HEK293 (cell line): ENCODE data around the gene HDGF.

Source experiments
- CTCF ChIA-PET: fragments of 350-600 bp; formaldehyde crosslinking; extraction: SDS; loops from one replicate; lab custom pipeline; 2021; ENCODE audit warnings: antibody characterized with exemption; lab: Yijun Ruan, JAX
- POLR2A ChIA-PET: fragments of 300-600 bp; formaldehyde crosslinking; extraction: SDS; loops from one replicate; lab custom pipeline; 2020; ENCODE audit warnings: antibody characterized with exemption, inconsistent platforms; lab: Yijun Ruan, JAX
- H3K27ac ChIP-seq: fragments of 200-500 bp; sonication (Bioruptor generic); 2 replicates; pipeline ENCODE4 v1.5.1; 2014; ENCODE audit warnings: low read depth, low read length, control low read depth, inconsistent platforms; ENCODE audit errors: extremely low read depth
- H3K36me3 ChIP-seq, 2 experiments: fragments of 200-500 bp in 1 of 2; sonication (Bioruptor generic) in 1 of 2; 1 replicate in 1 of 2; 2 replicates in 1 of 2; pipeline ENCODE4 v1.5.1; 2014 to 2017; ENCODE audit warnings: inconsistent platforms in 2 of 2, low read length in 2 of 2; ENCODE audit not compliant: control insufficient read depth in 2 of 2, insufficient read depth in 1 of 2
- H3K4me1 ChIP-seq: fragments of 200-500 bp; sonication (Bioruptor generic); 2 replicates; pipeline ENCODE4 v1.5.1; 2014; ENCODE audit warnings: mild to moderate bottlenecking, low read length, inconsistent platforms; ENCODE audit not compliant: control insufficient read depth, insufficient read depth
- H3K4me3 ChIP-seq: 2 replicates; pipeline ENCODE4 v1.5.1; 2011; ENCODE audit warnings: low read depth, mild to moderate bottlenecking, control low read depth, low read length, moderate library complexity
- H3K9me3 ChIP-seq: fragments of 200-500 bp; sonication (Bioruptor generic); 2 replicates; pipeline ENCODE4 v1.5.1; 2014; ENCODE audit warnings: low read depth, low read length, inconsistent platforms; ENCODE audit not compliant: control insufficient read depth, insufficient read depth
- EGR2 ChIP-seq: fragments of 450-650 bp; formaldehyde crosslinking; IDR thresholded peaks from 2 replicates; pipeline ENCODE4 v1.5.1; 2016; ENCODE audit warnings: low read depth, missing biosample characterization, missing genetic modification characterization
- SALL2 ChIP-seq: fragments of 450-650 bp; formaldehyde crosslinking; IDR thresholded peaks from 2 replicates; pipeline ENCODE4 v1.5.0; 2017; ENCODE audit warnings: missing biosample characterization, mild to moderate bottlenecking, missing genetic modification characterization, borderline replicate concordance
- SP7 ChIP-seq: fragments of 450-650 bp; formaldehyde crosslinking; IDR thresholded peaks from 2 replicates; pipeline ENCODE4 v1.5.1; 2016; ENCODE audit warnings: missing biosample characterization, missing genetic modification characterization
- ZFHX2 ChIP-seq: fragments of 450-650 bp; formaldehyde crosslinking; conservative IDR thresholded peaks from 2 replicates; pipeline ENCODE4 v1.5.1; 2016; ENCODE audit warnings: missing biosample characterization, missing genetic modification characterization
- ZNF121 ChIP-seq: fragments of 450-650 bp; formaldehyde crosslinking; IDR thresholded peaks from 2 replicates; pipeline ENCODE4 v1.5.1; 2016; ENCODE audit warnings: missing biosample characterization, missing genetic modification characterization
- ZNF146 ChIP-seq: fragments of 450-650 bp; formaldehyde crosslinking; IDR thresholded peaks from 2 replicates; pipeline ENCODE4 v1.5.1; 2016; ENCODE audit warnings: missing biosample characterization, missing genetic modification characterization
- ZNF221 ChIP-seq: fragments of 450-650 bp; formaldehyde crosslinking; IDR thresholded peaks from 2 replicates; pipeline ENCODE4 v1.5.1; 2017; ENCODE audit warnings: missing biosample characterization, missing genetic modification characterization, borderline replicate concordance
- ZNF571 ChIP-seq: fragments of 450-650 bp; formaldehyde crosslinking; IDR thresholded peaks from 2 replicates; pipeline ENCODE4 v1.5.0; 2017; ENCODE audit warnings: missing biosample characterization, missing genetic modification characterization
- ZNF580 ChIP-seq: fragments of 450-650 bp; formaldehyde crosslinking; IDR thresholded peaks from 2 replicates; pipeline ENCODE4 v1.5.1; 2016; ENCODE audit warnings: missing biosample characterization, missing genetic modification characterization
- ZNF596 ChIP-seq: fragments of 450-650 bp; IDR thresholded peaks from 2 replicates; pipeline ENCODE4 v1.5.0; 2018; ENCODE audit warnings: missing biosample characterization, mild to moderate bottlenecking, missing genetic modification characterization, moderate library complexity
- ZNF664 ChIP-seq: fragments of 450-650 bp; formaldehyde crosslinking; IDR thresholded peaks from 2 replicates; pipeline ENCODE4 v1.5.1; 2016; ENCODE audit warnings: missing biosample characterization, missing genetic modification characterization
- ZNF76 ChIP-seq: fragments of 450-650 bp; formaldehyde crosslinking; IDR thresholded peaks from 2 replicates; pipeline ENCODE4; 2016; ENCODE audit warnings: low read depth, missing biosample characterization, missing genetic modification characterization, borderline replicate concordance
- ZNF768 ChIP-seq: fragments of 450-650 bp; formaldehyde crosslinking; IDR thresholded peaks from 2 replicates; pipeline ENCODE4 v1.5.1; 2018; ENCODE audit warnings: missing biosample characterization, mild to moderate bottlenecking, missing genetic modification characterization
- ZSCAN18 ChIP-seq: fragments of 450-650 bp; formaldehyde crosslinking; IDR thresholded peaks from 2 replicates; pipeline ENCODE4 v1.5.1; 2016; ENCODE audit warnings: missing biosample characterization, missing genetic modification characterization
- ZXDB ChIP-seq: fragments of 450-650 bp; formaldehyde crosslinking; IDR thresholded peaks from 2 replicates; pipeline ENCODE4 v1.5.1; 2016; ENCODE audit warnings: missing biosample characterization, missing genetic modification characterization
- TF ChIP-seq, protein P1 (sequence below): fragments of 450-650 bp; IDR thresholded peaks from 2 replicates; pipeline ENCODE4 v1.5.1; 2018; ENCODE audit warnings: missing biosample characterization, missing genetic modification characterization

Gene HDGF

GRCh38 chr1:156789621-156790318 is 38.3 kb upstream of the HDGF start:
- H3K27ac ChIP-seq: no peak overlapping the region
- POLR2A ChIA-PET: no interaction called here
- H3K36me3 ChIP-seq: peaks cover 57 to 92% of the 10 kb centered on the region in 2 experiments
- TF ChIP-seq ZNF221 (tag by site-specific recombination) (no peak), ZNF664 (tag by site-specific recombination) (peak; percentile 58; the same call in 1 of the 2 replicates), ZNF768 (tag by site-specific recombination) (no peak), ZNF121 (tag by site-specific recombination) (no peak), ZSCAN18 (no peak)
- CTCF ChIA-PET: interaction anchor here (1.2 to 2.6 kb wide), 3 partner anchors 64 to 121 kb away, joined by 4 to 10 read pairs (median 6); partner anchors contain the start of gene INSRR
- no peaks in the 10 kb centered on the region for H3K4me1 ChIP-seq
- no peaks in the 10 kb centered on the region for H3K9me3 ChIP-seq
- H3K4me3 ChIP-seq: no peak overlapping the region

- CTCF ChIA-PET: interaction anchor here (0.7 to 2.6 kb wide), 4 partner anchors 9 to 171 kb away, joined by 3 to 10 read pairs (median 6); no protein-coding TSS in a partner anchor
- POLR2A ChIA-PET: no interaction called here
- Histone ChIP-seq H3K4me3 (no peak overlapping the region), H3K9me3 (no peaks in the 10 kb centered on the region), H3K27ac (no peak overlapping the region), H3K36me3 (peaks cover 56 to 92% of the 10 kb centered on the region in 2 experiments), H3K4me1 (no peaks in the 10 kb centered on the region)
- TF ChIP-seq ZNF146 (tag by site-specific recombination) (peak; percentile 94), SP7 (tag by site-specific recombination) (no peak)
These were observed 36.7 kb upstream of the HDGF start for GRCh38 chr1:156788136-156788535.

- Histone ChIP-seq H3K4me1 (no peaks in the 10 kb centered on the region), H3K36me3 (peaks cover 43 to 92% of the 10 kb centered on the region in 2 experiments), H3K9me3 (no peaks in the 10 kb centered on the region), H3K4me3 (no peak overlapping the region), H3K27ac (no peak overlapping the region)
- CTCF ChIA-PET: interaction anchor here (1.1 kb wide), 1 partner anchor 97 kb away, joined by 4 read pairs; no protein-coding TSS in a partner anchor
- POLR2A ChIA-PET: no interaction called here
- TF ChIP-seq, protein P1, sequence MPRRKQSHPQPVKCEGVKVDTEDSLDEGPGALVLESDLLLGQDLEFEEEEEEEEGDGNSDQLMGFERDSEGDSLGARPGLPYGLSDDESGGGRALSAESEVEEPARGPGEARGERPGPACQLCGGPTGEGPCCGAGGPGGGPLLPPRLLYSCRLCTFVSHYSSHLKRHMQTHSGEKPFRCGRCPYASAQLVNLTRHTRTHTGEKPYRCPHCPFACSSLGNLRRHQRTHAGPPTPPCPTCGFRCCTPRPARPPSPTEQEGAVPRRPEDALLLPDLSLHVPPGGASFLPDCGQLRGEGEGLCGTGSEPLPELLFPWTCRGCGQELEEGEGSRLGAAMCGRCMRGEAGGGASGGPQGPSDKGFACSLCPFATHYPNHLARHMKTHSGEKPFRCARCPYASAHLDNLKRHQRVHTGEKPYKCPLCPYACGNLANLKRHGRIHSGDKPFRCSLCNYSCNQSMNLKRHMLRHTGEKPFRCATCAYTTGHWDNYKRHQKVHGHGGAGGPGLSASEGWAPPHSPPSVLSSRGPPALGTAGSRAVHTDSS (tag by site-specific recombination): no peak
- TF ChIP-seq ZNF596 (tag by site-specific recombination) (no peak), ZFHX2 (no peak), EGR2 (tag by site-specific recombination) (no peak), SALL2 (tag by site-specific recombination) (no peak), ZXDB (no peak), ZNF580 (tag by site-specific recombination) (no peak)
These were observed 35.2 kb upstream of the HDGF start for GRCh38 chr1:156786640-156787039.

GRCh38 chr1:156785458-156785857 is 34.0 kb upstream of the HDGF start:
- CTCF ChIA-PET: interaction anchor here (0.6 to 2.1 kb wide), 4 partner anchors 54 to 96 kb away, joined by 3 to 12 read pairs (median 6); no protein-coding TSS in a partner anchor
- POLR2A ChIA-PET: no interaction called here
- H3K27ac ChIP-seq: no peak overlapping the region
- TF ChIP-seq ZNF571: no peak
- TF ChIP-seq ZNF76: no peak
- TF ChIP-seq, all 188 proteins: peak for 0
- Histone ChIP-seq H3K36me3 (peaks cover 43 to 91% of the 10 kb centered on the region in 2 experiments), H3K4me3 (no peak overlapping the region), H3K9me3 (no peaks in the 10 kb centered on the region), H3K4me1 (no peaks in the 10 kb centered on the region)
